GM21360 (cell line): ENCODE measurements around the gene TFAP2D.

Source experiments
- ATAC-seq: cut with Tn5 transposase; IDR thresholded peaks from one replicate; pipeline ENCODE4 v1.9.1; 2021; ENCODE audit warnings: mild to moderate bottlenecking, moderate library complexity; ENCODE audit not compliant: unreplicated experiment

Gene TFAP2D

GRCh38 chr6:50713226-50713625 is at the start of gene TFAP2D:
TFAP2D (plus strand) TSS chr6:50713526; CDS start chr6:50714056, 530 bp downstream.
- ATAC-seq = no peak

GRCh38 chr6:50663806-50664205 is 49.5 kb upstream of the TFAP2D start:
- ATAC-seq = no peak

GRCh38 chr6:50666089-50666488 is 47.2 kb upstream of the TFAP2D start:
- no peak for ATAC-seq

- no peak for ATAC-seq
Observed at GRCh38 chr6:50681213-50681824, 32.0 kb upstream of the TFAP2D start.

- ATAC-seq = no peak
Observed at GRCh38 chr6:50689210-50689609, 24.1 kb upstream of the TFAP2D start.

GRCh38 chr6:50691814-50692495 is 21.4 kb upstream of the TFAP2D start:
- ATAC-seq = no peak

GRCh38 chr6:50698546-50698945 is 14.8 kb upstream of the TFAP2D start:
- ATAC-seq = no peak

- ATAC-seq = peak; percentile 62
Observed at GRCh38 chr6:50699051-50699775, 14.1 kb upstream of the TFAP2D start.

GRCh38 chr6:50706575-50706974 is 6.8 kb upstream of the TFAP2D start:
- no peak for ATAC-seq

- no peak for ATAC-seq
Observed at GRCh38 chr6:50707191-50707590, 6.1 kb upstream of the TFAP2D start.

- ATAC-seq = no peak
Observed at GRCh38 chr6:50707652-50708300, 5.5 kb upstream of the TFAP2D start.

- no peak for ATAC-seq
Observed at GRCh38 chr6:50708664-50709365, 4.5 kb upstream of the TFAP2D start.

- ATAC-seq = no peak
Observed at GRCh38 chr6:50709366-50709734, 4.0 kb upstream of the TFAP2D start.

GRCh38 chr6:50711686-50712085 is 1.6 kb upstream of the TFAP2D start:
- ATAC-seq = no peak

- ATAC-seq = no peak
Observed at GRCh38 chr6:50712291-50712690, 1.0 kb upstream of the TFAP2D start.

GRCh38 chr6:50713977-50714486 is 706 bp downstream of the TFAP2D start:
- ATAC-seq = no peak

GRCh38 chr6:50714487-50715379 is 1.4 kb downstream of the TFAP2D start:
- ATAC-seq = no peak

GRCh38 chr6:50716899-50717509 is 3.7 kb downstream of the TFAP2D start:
- no peak for ATAC-seq

- no peak for ATAC-seq
Observed at GRCh38 chr6:50717734-50718457, 4.6 kb downstream of the TFAP2D start.
